ENCODE data around the gene RPH3AL.
"Not testable (repeated sequence)": the region's sequence is repeated elsewhere in the genome, so short reads cannot be mapped to it uniquely, and the experiment has no call there.

Gene RPH3AL

GRCh38 chr17:335691-336090 lies 16.9 kb downstream of the RPH3AL start:
- DNase-seq, result no peak

- no peak for DNase-seq
Observed at GRCh38 chr17:334974-335481, 17.6 kb downstream of the RPH3AL start.

GRCh38 chr17:333626-334396 lies 18.8 kb downstream of the RPH3AL start:
- no peak for DNase-seq

GRCh38 chr17:332558-333322 lies 19.9 kb downstream of the RPH3AL start:
- DNase-seq, result no peak

- no peak for DNase-seq
Observed at GRCh38 chr17:332023-332422, 20.6 kb downstream of the RPH3AL start.

- DNase-seq, result no peak
Observed at GRCh38 chr17:330993-331701, 21.5 kb downstream of the RPH3AL start.

GRCh38 chr17:329784-330420 lies 22.7 kb downstream of the RPH3AL start:
- DNase-seq, result no peak

GRCh38 chr17:327971-328370 lies 24.6 kb downstream of the RPH3AL start:
- DNase-seq, result no peak

- DNase-seq, result no peak
Observed at GRCh38 chr17:327296-327695, 25.3 kb downstream of the RPH3AL start.

- no peak for DNase-seq
Observed at GRCh38 chr17:326010-326621, 26.5 kb downstream of the RPH3AL start.

- DNase-seq, result no peak
Observed at GRCh38 chr17:325270-326009, 27.2 kb downstream of the RPH3AL start.

- DNase-seq, result no peak
Observed at GRCh38 chr17:323721-324571, 28.7 kb downstream of the RPH3AL start.

- no peak for DNase-seq
Observed at GRCh38 chr17:323181-323580, 29.4 kb downstream of the RPH3AL start.

- DNase-seq, result no peak
Observed at GRCh38 chr17:322006-322780, 30.4 kb downstream of the RPH3AL start.

- DNase-seq, result no peak
Observed at GRCh38 chr17:321386-321941, 31.1 kb downstream of the RPH3AL start.

GRCh38 chr17:320809-321385 lies 31.7 kb downstream of the RPH3AL start:
- no peak for DNase-seq

GRCh38 chr17:320139-320538 lies 32.5 kb downstream of the RPH3AL start:
- no peak for DNase-seq

- no peak for DNase-seq
Observed at GRCh38 chr17:319266-319665, 33.3 kb downstream of the RPH3AL start.

- not testable (repeated sequence) for DNase-seq
Observed at GRCh38 chr17:317070-317469, 35.5 kb downstream of the RPH3AL start.

All from activated T-cell treated with anti-CD3 and anti-CD28 coated beads for 4 hours (primary cell).